Natural killer cell (primary cell): Measurements from ENCODE around the gene MTG1. TPM values are rescaled to one million over a fixed set of nuclear protein-coding genes. Genes with fewer than 3 reads are reported as not detected.

ENCODE experiments used
- ATAC-seq, 3 donors: fragments of 150-1000 bp in 2 of 3; fragments of 200-7000 bp in 1 of 3; cut with Tn5 transposase; 1 replicate in 1 of 3; 2 replicates in 2 of 3; pipeline ENCODE4 v1.10.0; 2021; ENCODE audit warnings: mild to moderate bottlenecking in 2 of 3, moderate library complexity in 2 of 3
- DNase-seq, 2 donors: peaks; one replicate each; pipeline versions ENCODE4 v3.0.0 to v3.0.0-alpha.2; 2013 to 2021; ENCODE audit warnings: mixed read lengths in 1 of 2
- H3K27ac ChIP-seq: one replicate; pipeline ENCODE4 v1.5.1; 2013; ENCODE audit warnings: mild to moderate bottlenecking, low read length
- H3K27me3 ChIP-seq: one replicate; pipeline ENCODE4 v1.6.1; 2013; ENCODE audit warnings: low read length; ENCODE audit not compliant: control insufficient read depth, insufficient read depth
- H3K36me3 ChIP-seq: one replicate; pipeline ENCODE4 v1.6.1; 2013; ENCODE audit warnings: low read length; ENCODE audit not compliant: control insufficient read depth, insufficient read depth
- H3K4me1 ChIP-seq: one replicate; pipeline ENCODE4 v1.6.1; 2013; ENCODE audit warnings: low read length; ENCODE audit not compliant: control insufficient read depth, insufficient read depth
- H3K4me3 ChIP-seq: one replicate; pipeline ENCODE4 v1.5.1; 2013; ENCODE audit warnings: low read length
- H3K9me3 ChIP-seq: one replicate; pipeline ENCODE4 v1.6.1; 2013; ENCODE audit warnings: low read length; ENCODE audit not compliant: control insufficient read depth, insufficient read depth
- H3K27ac Mint-ChIP-seq, 2 donors: one replicate each; pipeline ENCODE4 v1.8.0; 2022; ENCODE audit warnings: mild to moderate bottlenecking in 2 of 2, mixed read lengths in 2 of 2, moderate library complexity in 1 of 2
- H3K27me3 Mint-ChIP-seq, 2 donors: one replicate each; pipeline ENCODE4 v1.8.0; 2022; ENCODE audit warnings: low read depth in 2 of 2, mixed read lengths in 2 of 2
- H3K36me3 Mint-ChIP-seq: one replicate; pipeline ENCODE4 v1.8.0; 2022; ENCODE audit warnings: mixed read lengths
- H3K4me1 Mint-ChIP-seq, 2 donors: one replicate each; pipeline ENCODE4 v1.8.0; 2022; ENCODE audit warnings: mixed read lengths in 2 of 2
- H3K4me3 Mint-ChIP-seq: one replicate; pipeline ENCODE4 v1.8.0; 2022; ENCODE audit warnings: mild to moderate bottlenecking, moderate library complexity, mixed read lengths
- H3K9me3 Mint-ChIP-seq, 2 donors: one replicate each; pipeline ENCODE4 v1.8.0; 2022; ENCODE audit warnings: mixed read lengths in 2 of 2
- CTCF ChIP-seq: fragments of 200-600 bp; IDR thresholded peaks from one replicate; pipeline ENCODE4 v1.8.0; 2022; ENCODE audit warnings: antibody characterized with exemption
- WGBS: methylation state at CpG from one replicate; pipeline ENCODE4 v1.1.7; 2013; ENCODE audit warnings: missing lambda C conversion rate; ENCODE audit not compliant: insufficient coverage; 5-methylcytosine and 5-hydroxymethylcytosine counted together
- intact Hi-C: fragments of 100-400 bp; cut with micrococcal nuclease; formaldehyde crosslinking; loops from one replicate; pipeline ENCODE4 v1.14.2; 2022
- total RNA-seq, 4 donors: library from RNA; stranded (reverse); fragments of 120-200 nt in 1 of 4; gene quantifications; one replicate each; pipeline versions ENCODE4 v1.2.3 to v1.2.4, GENCODE V29; 2013 to 2022

MTG1 gene
- total RNA-seq, 3 donors from 2014 or later (not counting 1 experiment from before 2014, with no cell fraction given): 64.3 to 76.3 (median 67.1) TPM

- ATAC-seq (no peak), DNase-seq (no peak)
- intact Hi-C loops: loop anchor here (1.0 to 5.0 kb wide), 2 partner anchors 37 to 118 kb away; partner anchors contain the start of genes ADAM8 and FUOM
- Mint-ChIP-seq H3K36me3 (no peaks in the 10 kb centered on the region), H3K4me3 (peak overlapping the region; percentile 94), H3K9me3 (no peaks in the 10 kb centered on the region), H3K27me3 (no peaks in the 10 kb centered on the region), H3K4me1 (peaks cover 41 to 44% of the 10 kb centered on the region in 2 donors), H3K27ac (peak overlapping the region; percentile 87 to 90)
- no peaks in the 10 kb centered on the region for H3K27me3 ChIP-seq
- H3K4me1 ChIP-seq: peaks cover 51% of the 10 kb centered on the region
- WGBS: 47% methylated on average over 21 of the region's 21 CpGs
- peaks cover 15% of the 10 kb centered on the region for H3K36me3 ChIP-seq
- TF ChIP-seq CTCF: no peak
- H3K27ac ChIP-seq: peak overlapping the region; percentile 49
- H3K9me3 ChIP-seq: no peaks in the 10 kb centered on the region
- peak overlapping the region; percentile 54 for H3K4me3 ChIP-seq
These were observed 854 bp downstream of the MTG1 start for GRCh38 chr10:133394801-133395221.

- peaks cover 16% of the 10 kb centered on the region for H3K36me3 ChIP-seq
- Mint-ChIP-seq H3K27ac (peak overlapping the region in 1 of 2 donors; percentile 87), H3K4me3 (peak overlapping the region; percentile 94)
These were observed 2.2 kb downstream of the MTG1 start for GRCh38 chr10:133396035-133396624.

DNA sequence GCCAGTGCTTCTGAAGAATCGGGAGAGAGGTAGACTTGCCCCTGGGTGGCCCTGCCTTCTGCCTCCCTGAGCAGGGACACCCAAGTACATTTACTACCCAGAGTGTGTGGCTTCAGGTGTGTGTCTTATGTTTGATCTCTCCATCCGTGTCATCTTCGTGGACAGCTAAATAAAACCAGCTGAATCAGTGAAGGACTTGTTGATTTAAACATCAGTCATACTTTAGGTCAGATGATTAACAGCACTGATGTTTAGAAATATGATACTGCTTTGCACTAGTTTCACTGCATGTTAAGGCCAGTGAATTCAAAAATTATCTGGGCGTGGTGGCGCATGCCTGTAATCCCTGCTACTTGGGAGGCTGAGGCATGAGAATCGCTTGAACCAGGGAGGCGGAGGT lies 4.0 kb downstream of the MTG1 start:
- DNase-seq (no peak), ATAC-seq (no peak)
- Mint-ChIP-seq H3K9me3 (no peaks in the 10 kb centered on the region), H3K27ac (peak overlapping the region in 1 of 2 donors; percentile 66), H3K36me3 (no peaks in the 10 kb centered on the region), H3K4me1 (peaks cover 33 to 42% of the 10 kb centered on the region in 2 donors), H3K4me3 (no peak overlapping the region), H3K27me3 (no peaks in the 10 kb centered on the region)
- Histone ChIP-seq H3K4me1 (peaks cover 42% of the 10 kb centered on the region), H3K36me3 (peaks cover 23% of the 10 kb centered on the region), H3K9me3 (no peaks in the 10 kb centered on the region), H3K27ac (no peak overlapping the region), H3K27me3 (no peaks in the 10 kb centered on the region), H3K4me3 (no peak overlapping the region)
- 99% methylated on average over 7 of the region's 7 CpGs for WGBS
- intact Hi-C loops: no loop called here
- TF ChIP-seq CTCF: no peak

More at GRCh38 chr10:133396035-133396624, 2.2 kb downstream of the MTG1 start:
- Histone ChIP-seq H3K9me3 (no peaks in the 10 kb centered on the region), H3K27me3 (no peaks in the 10 kb centered on the region), H3K4me3 (no peak overlapping the region), H3K27ac (no peak overlapping the region), H3K4me1 (peaks cover 50% of the 10 kb centered on the region)
- Mint-ChIP-seq H3K27me3 (no peaks in the 10 kb centered on the region), H3K4me1 (peaks cover 36 to 38% of the 10 kb centered on the region in 2 donors), H3K9me3 (no peaks in the 10 kb centered on the region), H3K36me3 (no peaks in the 10 kb centered on the region)
- ATAC-seq: no peak
- intact Hi-C loops: no loop called here
- DNase-seq: no peak
- 96% methylated on average over 16 of the region's 19 CpGs for WGBS
- no peak for TF ChIP-seq CTCF
